ENCODE measurements around the gene ATF6B.
"Not testable (repeated sequence)": the region's sequence is repeated elsewhere in the genome, so short reads cannot be mapped to it uniquely, and the experiment has no call there.

The ATF6B gene

GRCh38 chr6:32079566-32080290 is 48.3 kb downstream of the ATF6B start:
- no peak for DNase-seq

- no peak for DNase-seq
These were observed 51.7 kb downstream of the ATF6B start for GRCh38 chr6:32076321-32076809.

GRCh38 chr6:32075781-32076180 is 52.3 kb downstream of the ATF6B start:
- DNase-seq = no peak

GRCh38 chr6:32074996-32075532 is 53.0 kb downstream of the ATF6B start:
- DNase-seq = no peak

- DNase-seq = no peak
These were observed 54.4 kb downstream of the ATF6B start for GRCh38 chr6:32073613-32074012.

GRCh38 chr6:32073101-32073500 is 54.9 kb downstream of the ATF6B start:
- DNase-seq = no peak

- DNase-seq = no peak
These were observed 57.1 kb downstream of the ATF6B start for GRCh38 chr6:32070814-32071543.

- no peak for DNase-seq
These were observed 58.0 kb downstream of the ATF6B start for GRCh38 chr6:32069878-32070515.

- DNase-seq = no peak
These were observed 58.6 kb downstream of the ATF6B start for GRCh38 chr6:32069460-32069859.

GRCh38 chr6:32068867-32069266 is 59.2 kb downstream of the ATF6B start:
- no peak for DNase-seq

- DNase-seq = not testable (repeated sequence)
These were observed 59.7 kb downstream of the ATF6B start for GRCh38 chr6:32068315-32068714.

GRCh38 chr6:32067521-32067920 is 60.5 kb downstream of the ATF6B start:
- DNase-seq = not testable (repeated sequence)

All from NCI-H774 (cell line).